ENCODE data around the gene UGT1A7. TPM values are rescaled to one million over a fixed set of nuclear protein-coding genes. Genes with fewer than 3 reads are reported as not detected.

UGT1A7 gene
- total RNA-seq, 6 donors from 2014 or later: not detected

DNA sequence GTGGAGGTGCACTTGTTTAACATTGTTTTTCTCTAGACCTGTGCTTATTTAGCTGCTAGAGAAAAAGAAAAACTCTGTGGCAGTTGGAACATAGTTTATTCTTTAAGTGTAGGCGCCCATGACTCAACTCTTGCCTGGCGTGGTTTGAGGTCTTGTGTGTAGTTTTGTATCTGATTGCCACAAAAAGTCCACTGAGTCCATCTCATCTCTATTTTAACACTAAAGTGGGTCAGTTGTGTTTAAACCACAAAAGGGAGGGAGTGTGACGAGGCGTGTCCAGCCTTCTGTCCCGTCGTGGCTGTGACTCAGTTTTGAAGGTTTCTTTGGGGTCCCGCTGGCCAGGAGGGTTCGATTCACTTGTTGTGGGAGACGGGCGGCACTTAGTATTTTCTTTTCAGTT, 25.3 kb upstream of the UGT1A7 start:
- no peak overlapping the region for H3K4me3 ChIP-seq
- H3K27ac ChIP-seq: no peak overlapping the region
- TF ChIP-seq POLR2AphosphoS5 (IDR thresholded peaks at IDR 0.05) (no peak), EP300 (IDR thresholded peaks at IDR 0.05) (no peak), CTCF (IDR thresholded peaks at IDR 0.05) (no peak), POLR2A (IDR thresholded peaks at IDR 0.05) (no peak)
- peaks cover 0 to 5% (median 0%) of the 10 kb centered on the region in 4 donors for H3K9me3 ChIP-seq
- no peak for DNase-seq
- no peaks in the 10 kb centered on the region for H3K36me3 ChIP-seq
- no peak for ATAC-seq (ENCODE audit: low FRiP score in 2 of 2)
- 71 to 94% methylated on average over 10 of the region's 10 CpGs for whole genome bisulfite sequencing, 2 donors
- H3K27me3 ChIP-seq: no peaks in the 10 kb centered on the region
- no peaks in the 10 kb centered on the region for H3K4me1 ChIP-seq

DNA sequence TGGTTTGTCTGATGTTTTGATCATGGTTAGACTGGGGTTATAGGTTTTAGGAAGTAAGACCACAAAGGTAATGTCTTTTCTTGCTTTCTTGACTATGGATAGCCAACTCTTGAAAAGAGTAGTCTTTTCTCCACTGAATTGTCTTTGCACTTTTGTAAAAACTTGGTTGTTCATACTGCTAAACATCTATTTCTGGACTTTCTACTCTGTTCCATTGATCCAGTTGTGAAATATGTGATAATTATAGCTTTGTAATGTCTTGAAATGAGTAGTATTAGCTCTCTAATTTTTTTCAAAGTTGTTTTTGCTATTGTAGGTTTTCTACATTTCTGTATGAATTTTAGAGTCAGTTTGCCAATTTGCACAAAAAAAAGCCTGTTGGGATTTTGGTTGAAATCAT, 23.1 kb upstream of the UGT1A7 start:
- H3K9me3 ChIP-seq: peaks cover 0 to 5% (median 0%) of the 10 kb centered on the region in 4 donors
- ATAC-seq (ENCODE audit: low FRiP score in 2 of 2): no peak
- no peak overlapping the region for H3K27ac ChIP-seq
- no peak for DNase-seq
- TF ChIP-seq EP300 (IDR thresholded peaks at IDR 0.05): no peak
- no peak for TF ChIP-seq POLR2A (IDR thresholded peaks at IDR 0.05)
- no peak for TF ChIP-seq CTCF (IDR thresholded peaks at IDR 0.05)
- no peak for TF ChIP-seq POLR2AphosphoS5 (IDR thresholded peaks at IDR 0.05)
- no peaks in the 10 kb centered on the region for H3K27me3 ChIP-seq
- no peak overlapping the region for H3K4me3 ChIP-seq
- H3K4me1 ChIP-seq: no peaks in the 10 kb centered on the region
- no peaks in the 10 kb centered on the region for H3K36me3 ChIP-seq

- no peak for ATAC-seq (ENCODE audit: low FRiP score in 2 of 2)
- Histone ChIP-seq H3K36me3 (no peaks in the 10 kb centered on the region), H3K27me3 (no peaks in the 10 kb centered on the region), H3K4me1 (no peaks in the 10 kb centered on the region), H3K4me3 (no peak overlapping the region), H3K9me3 (peaks cover 0 to 5% (median 0%) of the 10 kb centered on the region in 4 donors), H3K27ac (no peak overlapping the region)
- WGBS, 2 donors: 34 to 43% methylated on average over 1 of the region's 1 CpG
- no peak for DNase-seq
- no peak for TF ChIP-seq POLR2A (IDR thresholded peaks at IDR 0.05)
- no peak for TF ChIP-seq POLR2AphosphoS5 (IDR thresholded peaks at IDR 0.05)
- no peak for TF ChIP-seq EP300 (IDR thresholded peaks at IDR 0.05)
- no peak for TF ChIP-seq CTCF (IDR thresholded peaks at IDR 0.05)
These were observed 17.8 kb upstream of the UGT1A7 start for GRCh38 chr2:233663911-233664310.

- H3K4me1 ChIP-seq: no peaks in the 10 kb centered on the region
- DNase-seq (no peak), ATAC-seq (ENCODE audit: low FRiP score in 2 of 2) (no peak)
- TF ChIP-seq EP300 (IDR thresholded peaks at IDR 0.05): no peak
- TF ChIP-seq CTCF (IDR thresholded peaks at IDR 0.05): no peak
- TF ChIP-seq POLR2AphosphoS5 (IDR thresholded peaks at IDR 0.05): no peak
- TF ChIP-seq POLR2A (IDR thresholded peaks at IDR 0.05): no peak
- no peak overlapping the region for H3K4me3 ChIP-seq
- no peak overlapping the region for H3K27ac ChIP-seq
- no peaks in the 10 kb centered on the region for H3K36me3 ChIP-seq
- no peaks in the 10 kb centered on the region for H3K9me3 ChIP-seq
- 85% methylated on average over 4 of the region's 4 CpGs for WGBS, 2 donors
- H3K27me3 ChIP-seq: no peaks in the 10 kb centered on the region
These were observed 13.0 kb upstream of the UGT1A7 start for GRCh38 chr2:233668605-233669260.
